ENCODE measurements around the gene TEKT3. TPM values are rescaled to one million over a fixed set of nuclear protein-coding genes. Genes with fewer than 3 reads are reported as not detected.

Gene TEKT3
- total RNA-seq, 1 donor from 2014 or later = not detected

DNA sequence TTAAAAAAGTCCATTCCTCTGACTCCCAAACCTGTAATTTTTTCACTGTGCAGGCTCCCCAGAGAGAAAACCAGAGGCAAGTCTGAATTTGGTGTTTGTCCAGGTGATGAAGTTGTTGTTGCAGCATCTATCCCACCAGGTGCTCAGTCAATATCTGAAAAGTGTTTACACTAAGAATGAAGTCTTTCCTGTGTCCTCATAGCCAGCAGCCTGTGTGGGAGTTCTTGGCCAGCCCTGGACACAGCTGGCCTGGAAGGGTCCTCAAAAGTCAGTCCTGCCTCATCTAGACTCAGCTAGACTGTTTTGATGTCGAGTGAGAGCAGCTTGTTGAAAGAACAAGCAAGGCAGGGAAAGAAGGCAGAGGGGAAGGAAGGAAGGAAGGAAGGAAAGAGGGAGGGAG, 72.9 kb downstream of the TEKT3 start:
- DNase-seq (ENCODE audit: low spot score) (no peak), ATAC-seq (no peak)

DNA sequence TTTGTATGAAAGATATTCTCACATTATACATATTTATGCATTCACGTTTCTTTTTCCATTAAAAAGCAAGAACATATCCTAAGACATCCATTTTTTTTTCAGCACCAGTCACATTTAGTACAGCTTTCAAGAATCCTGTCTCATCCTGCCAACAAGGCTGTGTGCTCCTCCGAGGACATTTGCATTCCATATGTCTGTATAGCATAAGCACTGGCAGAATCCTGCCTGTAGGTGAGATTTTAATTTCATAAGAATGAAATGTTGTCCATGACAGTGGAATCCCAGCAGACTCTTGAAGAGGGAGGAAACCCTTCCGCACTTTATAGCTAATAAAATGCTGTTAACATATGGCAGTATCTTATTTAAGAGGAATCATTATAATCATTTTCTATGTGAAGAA, 73.4 kb downstream of the TEKT3 start:
- ATAC-seq = no peak

DNA sequence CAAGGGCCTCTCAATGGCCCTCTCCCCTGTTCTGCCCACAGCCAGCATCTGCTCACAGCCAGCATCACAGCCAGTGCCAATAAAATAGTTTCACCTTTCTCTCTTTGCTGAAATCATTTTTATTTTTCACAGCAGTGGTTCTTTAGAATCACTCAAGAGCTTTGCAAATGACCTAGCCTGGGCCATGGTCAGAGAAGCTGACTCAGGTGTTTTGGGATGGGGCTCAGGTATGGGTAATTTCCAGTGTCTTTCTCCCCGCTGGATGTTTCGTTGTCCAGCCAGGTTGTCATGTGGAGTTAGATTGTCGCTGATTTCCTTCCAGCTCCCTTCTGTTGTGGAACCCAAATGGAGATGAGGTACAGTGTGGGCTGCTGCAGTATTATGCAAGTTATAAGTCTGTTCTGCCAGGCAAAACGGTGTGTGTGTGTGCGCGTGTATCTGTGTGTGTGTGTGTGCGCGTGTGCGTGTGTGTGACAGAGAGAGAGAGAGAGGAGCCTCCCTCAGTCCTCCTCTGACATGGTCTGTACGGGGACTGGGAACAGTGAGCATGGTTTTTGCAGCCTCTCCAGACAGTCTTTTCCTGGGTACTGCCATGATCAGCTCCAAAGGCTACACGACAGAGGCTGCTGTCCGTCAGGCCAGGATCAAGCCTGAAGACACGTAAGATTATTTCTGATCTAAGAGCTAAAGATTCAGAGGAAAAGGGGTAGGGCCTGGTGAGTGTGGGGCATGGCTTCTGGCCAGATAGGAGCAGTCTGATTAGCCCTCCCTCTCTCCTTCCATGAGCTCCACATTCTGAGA, 74.9 kb downstream of the TEKT3 start:
- no peak for DNase-seq (ENCODE audit: low spot score)
- no peak for ATAC-seq

More for the DNA sequence above, 73.4 kb downstream of the TEKT3 start:
- DNase-seq (ENCODE audit: low spot score) = no peak

DNA sequence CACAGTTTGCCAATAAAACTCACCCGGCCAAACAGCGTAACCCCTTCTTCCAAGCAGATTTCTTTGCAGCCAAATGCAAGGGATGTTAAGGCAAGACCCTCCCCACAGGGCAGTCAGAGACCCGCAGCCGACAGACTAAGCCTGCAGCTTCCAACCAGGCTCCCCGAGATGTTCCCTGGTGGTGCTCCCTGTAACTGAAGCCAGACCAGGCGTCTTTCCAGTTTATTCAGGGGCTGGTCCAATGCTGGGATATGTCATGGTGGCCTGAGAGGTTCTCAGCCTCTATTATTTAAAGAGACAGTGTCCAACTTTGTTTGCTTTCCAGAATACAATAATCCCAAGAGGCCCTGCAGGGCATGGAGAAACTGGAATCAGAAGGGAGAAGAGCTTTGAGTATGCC, 76.3 kb downstream of the TEKT3 start, which contains the start of gene PMP22:
Gene PMP22 (minus strand): TSS at position 196 of the 400 bp plus-strand sequence. CDS start 4,599 bp downstream, outside the sequence.
- DNase-seq (ENCODE audit: low spot score) = no peak
- ATAC-seq = no peak

- DNase-seq (ENCODE audit: low spot score) (peak; percentile 50), ATAC-seq (peak; percentile 24)
These were observed 76.9 kb downstream of the TEKT3 start for GRCh38 chr17:15264542-15264941.

DNA sequence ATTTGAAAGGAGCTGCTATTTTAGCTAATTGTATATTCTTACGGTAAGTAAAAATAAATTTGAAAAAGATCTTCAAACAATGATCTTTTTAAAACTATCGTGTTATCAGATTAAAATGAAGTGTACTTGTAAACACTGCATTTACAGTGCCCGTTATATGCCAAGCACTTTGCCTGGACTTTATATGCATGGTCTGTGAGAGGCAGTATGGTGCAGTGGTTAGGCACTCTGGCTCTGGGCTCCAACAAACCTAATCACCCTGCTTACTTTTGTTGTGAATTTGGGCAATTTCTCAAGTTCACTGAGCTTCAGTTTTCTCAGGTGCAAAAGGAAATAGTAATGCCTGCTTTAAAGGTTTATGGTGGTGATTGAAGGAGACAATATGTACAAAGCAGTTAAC, 77.7 kb downstream of the TEKT3 start:
- DNase-seq (ENCODE audit: low spot score) (no peak), ATAC-seq (no peak)

DNA sequence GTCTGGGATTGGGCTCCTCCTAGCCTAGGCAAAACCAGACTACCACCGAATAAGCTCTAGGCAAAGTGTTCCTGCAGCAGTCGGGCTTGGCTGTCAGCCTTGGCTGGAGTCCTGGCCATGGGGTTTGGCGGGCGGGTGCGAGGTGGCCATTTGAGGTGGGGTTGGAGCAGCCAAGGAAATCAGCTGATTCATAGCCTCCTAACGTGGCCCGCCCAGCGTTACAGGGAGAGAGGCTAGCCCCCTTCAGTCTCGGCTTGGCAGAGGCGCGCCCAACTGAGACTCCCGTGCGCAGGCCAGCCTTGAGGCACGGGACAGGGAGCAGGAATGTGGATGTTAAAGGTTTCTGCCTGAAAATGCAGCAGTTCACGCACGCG, 78.2 kb downstream of the TEKT3 start:
- no peak for ATAC-seq
- DNase-seq (ENCODE audit: low spot score) = no peak

DNA sequence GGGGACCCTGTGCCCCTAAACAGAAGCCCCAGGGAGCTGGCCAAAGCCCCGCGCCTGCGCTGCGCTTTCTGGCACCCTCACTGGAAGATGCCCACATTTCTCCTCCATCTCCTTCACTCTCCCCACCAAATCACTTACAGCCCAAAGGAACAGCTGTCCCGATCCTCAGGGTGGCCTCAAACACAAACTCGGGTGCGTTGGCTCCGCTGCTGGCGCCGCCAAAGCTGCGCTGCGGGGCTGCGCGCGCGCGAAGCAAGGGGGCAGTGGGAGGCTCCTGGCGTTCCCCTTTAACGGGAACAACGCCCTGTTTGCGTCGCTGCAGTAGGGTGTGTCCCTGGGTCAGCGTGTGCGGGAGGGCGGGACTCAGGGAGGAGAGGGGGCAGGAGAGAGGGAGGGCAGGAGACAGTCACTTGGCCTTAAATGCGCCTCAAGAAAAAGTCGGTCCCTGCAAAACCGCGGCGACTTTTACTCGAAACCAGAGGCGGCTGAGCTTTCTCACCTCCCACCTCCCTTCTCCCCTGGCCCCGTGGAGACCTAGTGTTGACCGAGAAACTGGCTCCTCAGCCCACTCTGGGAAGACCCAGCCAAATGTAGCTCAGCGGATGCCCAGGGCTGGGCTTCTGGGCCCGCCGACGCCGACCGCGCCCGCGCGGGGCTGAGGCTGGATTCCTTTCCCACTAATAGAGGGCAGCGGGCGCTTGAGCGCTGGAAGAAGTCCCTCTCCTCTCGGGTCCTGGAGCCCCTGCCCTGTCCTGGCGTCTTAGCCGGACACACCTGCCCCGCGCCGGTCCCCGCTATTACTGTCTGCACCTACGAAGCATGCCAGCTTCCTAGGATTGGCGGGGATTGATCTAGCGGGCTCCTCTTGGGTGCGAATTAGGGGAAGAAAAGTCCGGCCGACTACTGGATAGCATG, 78.8 kb downstream of the TEKT3 start:
- DNase-seq (ENCODE audit: low spot score) = peak; percentile 53
- peak; percentile 51 for ATAC-seq

DNA sequence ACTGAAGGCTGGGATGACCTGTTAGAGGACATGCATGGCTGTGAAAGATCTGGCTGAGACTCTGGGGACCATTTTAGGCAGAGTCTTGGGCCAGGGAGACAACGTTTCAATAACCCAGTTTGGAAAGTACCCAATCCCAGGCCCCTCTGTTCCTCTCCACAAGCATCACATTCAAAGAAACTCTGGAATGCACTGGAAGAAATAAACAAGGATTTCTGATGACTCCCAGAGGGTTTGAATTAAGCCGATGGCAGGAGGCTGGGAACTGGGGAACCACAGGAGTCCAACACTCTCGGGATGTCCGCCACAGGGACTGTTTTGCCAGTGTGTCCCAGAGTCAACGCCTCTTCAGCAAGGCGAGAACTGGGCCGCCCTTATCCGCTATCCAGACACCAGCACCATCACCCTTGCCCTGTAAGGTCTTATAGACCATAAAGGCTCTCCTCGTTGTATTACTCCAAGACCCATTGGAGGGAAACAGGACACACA, 79.6 kb downstream of the TEKT3 start:
- ATAC-seq = no peak
- no peak for DNase-seq (ENCODE audit: low spot score)

DNA sequence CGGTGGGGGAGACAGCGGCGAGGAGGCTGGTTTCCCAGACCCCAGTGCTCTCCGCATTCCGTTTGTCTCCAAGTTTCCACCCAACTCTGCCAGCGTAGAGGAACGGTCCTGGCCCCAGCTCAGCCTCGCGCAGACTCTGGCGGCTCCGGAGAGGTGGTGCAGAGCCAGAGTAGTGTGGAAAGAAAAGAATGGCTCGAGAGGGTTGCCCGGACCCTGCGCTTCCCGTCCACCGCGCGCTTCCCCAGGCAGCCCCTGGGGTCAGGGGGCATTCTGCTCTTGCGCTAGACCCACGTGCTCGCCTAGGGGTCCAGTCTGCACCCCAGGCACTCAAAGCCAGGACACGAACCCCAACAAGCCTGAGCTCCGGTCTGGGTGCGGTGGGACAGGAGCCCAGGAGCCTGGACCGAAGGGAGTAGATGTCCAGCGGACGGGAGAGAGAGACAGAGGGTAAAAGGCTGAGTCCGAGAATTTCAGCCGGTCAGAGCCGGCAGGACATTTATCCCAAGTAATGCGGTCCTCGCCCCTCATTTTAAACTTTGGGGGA, 80.1 kb downstream of the TEKT3 start:
- DNase-seq (ENCODE audit: low spot score) (peak; percentile 49), ATAC-seq (no peak)

DNA sequence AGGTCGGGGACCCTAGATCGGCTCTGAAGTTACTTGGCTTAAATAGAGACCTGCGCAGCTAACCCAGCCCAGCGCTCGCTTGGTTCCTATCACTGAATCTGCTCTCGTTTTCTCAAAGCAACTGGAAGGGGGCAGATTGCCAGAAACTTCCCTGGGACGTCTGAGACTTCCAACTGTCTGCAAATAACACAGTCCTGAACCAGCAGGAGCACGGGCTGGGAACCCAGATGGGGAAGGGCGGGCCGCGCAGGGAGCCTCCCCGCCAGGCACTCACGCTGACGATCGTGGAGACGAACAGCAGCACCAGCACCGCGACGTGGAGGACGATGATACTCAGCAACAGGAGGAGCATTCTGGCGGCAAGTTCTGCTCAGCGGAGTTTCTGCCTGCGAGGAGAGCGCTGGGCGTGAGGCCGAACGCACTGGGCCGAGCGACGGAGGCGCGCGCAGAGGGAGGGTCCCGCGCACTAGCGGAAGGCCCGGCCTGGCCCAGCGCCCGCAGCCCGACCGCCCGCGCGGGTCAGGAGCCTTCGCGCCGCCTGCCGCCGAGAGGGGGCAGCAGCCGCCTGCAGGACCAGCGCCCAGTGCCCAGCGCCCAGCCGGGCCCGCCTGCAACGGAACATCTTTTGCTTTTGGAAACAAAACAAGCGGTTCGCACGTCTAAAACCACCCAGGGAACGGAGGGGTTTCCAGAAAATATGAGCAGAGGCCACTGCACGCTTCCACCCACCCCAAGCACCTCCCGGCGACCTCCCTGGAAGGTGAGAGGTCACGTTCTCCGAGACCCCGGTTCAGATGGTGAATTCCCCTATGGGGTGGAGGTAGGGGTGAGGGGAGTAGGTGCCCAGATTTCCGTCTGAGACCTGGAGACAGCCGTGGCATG, 80.8 kb downstream of the TEKT3 start:
- peak; percentile 86 for ATAC-seq
- DNase-seq (ENCODE audit: low spot score) = peak; percentile 84

GRCh38 chr17:15257796-15258512, 83.4 kb downstream of the TEKT3 start:
- DNase-seq (ENCODE audit: low spot score) (no peak), ATAC-seq (no peak)

DNA sequence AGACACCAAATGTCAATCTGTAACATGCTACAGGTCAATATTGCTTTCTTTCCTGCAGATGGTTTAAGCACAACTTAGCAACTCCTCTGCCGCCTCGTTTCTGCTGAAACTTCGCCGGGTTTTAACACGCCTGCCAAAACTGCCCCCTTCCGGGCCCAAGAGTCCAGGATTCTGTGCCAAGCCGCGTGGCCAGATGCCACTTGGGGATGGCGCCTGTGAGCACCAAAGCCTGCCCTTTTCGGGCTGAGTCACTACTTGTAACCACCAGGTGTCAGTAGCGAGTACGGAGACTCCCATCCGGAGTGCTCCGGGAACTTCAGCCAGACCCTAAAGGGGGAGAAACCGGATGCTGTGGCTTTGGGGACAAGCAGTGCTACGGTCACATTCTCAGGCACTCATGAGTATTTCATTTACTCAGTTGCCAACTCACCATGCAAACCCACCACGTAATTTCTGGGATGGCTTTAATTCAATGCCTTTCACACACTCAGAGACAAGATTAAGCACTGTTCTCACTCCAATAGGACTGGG, 84.1 kb downstream of the TEKT3 start:
- DNase-seq (ENCODE audit: low spot score) (peak; percentile 81), ATAC-seq (peak; percentile 80)

DNA sequence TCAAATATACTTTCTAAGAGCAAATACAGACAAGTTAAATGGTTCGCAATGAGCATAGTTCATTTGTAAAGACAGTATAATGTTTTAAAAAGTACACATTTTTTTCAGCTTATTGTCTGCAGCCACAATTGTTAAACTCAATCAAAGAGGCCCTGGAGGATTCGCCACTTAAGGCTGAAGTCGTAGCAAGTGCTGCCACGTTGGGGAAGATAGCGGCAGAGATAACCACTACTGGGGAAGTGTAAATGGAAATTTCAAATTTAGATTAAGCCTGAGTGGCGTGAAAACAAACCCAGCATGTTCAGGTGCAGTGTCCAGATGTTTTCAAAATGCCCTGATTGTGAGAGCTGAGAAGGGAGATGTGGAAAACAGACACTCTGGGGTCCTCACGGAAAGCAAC, 84.7 kb downstream of the TEKT3 start:
- ATAC-seq = no peak
- no peak for DNase-seq (ENCODE audit: low spot score)

DNA sequence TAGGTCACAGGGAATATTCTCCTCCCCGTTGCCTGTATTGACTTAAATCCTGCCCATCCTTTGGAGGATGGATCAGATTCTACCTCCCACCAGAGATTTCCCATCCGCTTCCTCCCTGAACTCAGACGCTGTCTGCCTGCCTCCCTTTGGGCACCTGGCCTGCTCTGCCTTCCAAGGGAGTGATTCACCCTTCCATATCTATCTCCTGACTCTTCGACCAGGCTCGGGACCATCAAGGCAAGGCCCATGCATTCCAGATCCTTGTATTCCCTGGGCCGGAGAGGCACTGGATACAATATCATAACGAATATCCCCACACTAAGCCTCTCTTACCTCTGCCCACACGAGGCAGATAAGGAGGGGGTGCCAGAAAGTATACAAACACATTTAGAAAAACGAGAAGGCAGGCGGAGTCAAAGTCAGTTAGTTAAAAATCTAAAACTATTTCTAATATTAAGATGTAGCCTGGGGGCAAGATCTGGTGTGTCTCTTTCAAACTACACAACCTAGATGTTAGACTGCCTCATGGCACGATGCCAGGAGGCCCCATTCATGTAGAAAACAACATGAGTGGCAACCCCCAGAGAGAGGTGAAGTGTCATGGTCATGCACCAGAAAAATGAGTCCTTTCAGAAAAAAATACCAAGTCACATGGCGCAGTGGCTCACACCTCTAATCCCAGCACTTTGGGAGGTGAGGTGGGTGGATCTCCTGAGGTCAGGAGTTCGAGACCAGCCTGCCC, 85.5 kb downstream of the TEKT3 start:
- ATAC-seq (no peak), DNase-seq (ENCODE audit: low spot score) (no peak)
